Epithelial cell of proximal tubule (primary cell): Measurements from ENCODE around the gene PYGB. TPM values are rescaled to one million over a fixed set of nuclear protein-coding genes. Genes with fewer than 3 reads are reported as not detected.
"Not testable (repeated sequence)": the region's sequence is repeated elsewhere in the genome, so short reads cannot be mapped to it uniquely, and the experiment has no call there.

ENCODE experiments used
- DNase-seq: peaks from one replicate; pipeline ENCODE4 v3.0.0-alpha.2; 2011; ENCODE audit warnings: low read depth
- H3K4me3 ChIP-seq: 2 replicates; pipeline ENCODE4 v1.5.1; 2011; ENCODE audit warnings: low read depth, mild to moderate bottlenecking, low read length
- CTCF ChIP-seq: conservative IDR thresholded peaks from 2 replicates; pipeline ENCODE4 v1.5.1; 2012; ENCODE audit warnings: low read depth, mild to moderate bottlenecking, low read length
- total RNA-seq: library from RNA; depleted of rRNA; stranded (reverse); fragments of >200 nt; gene quantifications from 2 replicates; pipeline ENCODE4 v1.2.3, GENCODE V29; 2015

Gene PYGB
- total RNA-seq, 1 donor from 2014 or later: 145 TPM

DNA sequence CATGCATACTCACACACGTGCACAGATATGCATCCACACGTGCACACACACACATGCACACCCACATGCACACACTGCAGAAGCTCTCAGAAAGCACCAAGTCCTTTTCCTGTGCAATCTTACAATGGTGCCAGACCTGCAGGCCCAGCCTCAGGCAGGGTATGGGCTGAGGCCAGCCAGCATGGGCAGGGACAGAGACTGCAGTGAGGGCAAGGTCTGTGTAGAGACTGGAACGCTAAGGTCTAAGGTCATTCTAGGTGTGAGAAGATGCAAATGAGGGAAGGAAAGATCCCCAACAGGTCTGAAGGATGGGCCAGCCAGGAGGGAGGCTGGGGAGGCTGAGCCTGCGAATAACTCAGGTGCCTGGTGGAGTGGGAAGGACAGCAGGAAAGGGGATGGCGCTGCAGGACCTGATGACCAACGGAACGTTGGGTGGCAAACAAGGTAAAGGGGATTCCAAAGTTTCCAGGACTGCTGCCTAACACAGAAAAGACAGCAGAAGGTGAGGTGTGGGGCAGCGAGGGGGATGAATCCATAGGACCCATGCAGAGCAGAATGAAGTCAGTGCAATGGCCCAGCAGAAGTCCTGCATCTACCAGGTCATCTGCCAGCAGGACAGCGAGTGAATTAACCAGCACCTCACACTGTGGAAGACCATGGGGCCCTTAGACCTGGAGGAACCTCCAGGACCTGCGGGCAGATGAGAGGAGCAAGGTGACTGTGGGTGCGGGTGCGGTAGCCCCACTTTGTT lies 75.8 kb downstream of the PYGB start:
- DNase-seq: no peak
- no peak overlapping the region for H3K4me3 ChIP-seq
- TF ChIP-seq CTCF: no peak

DNA sequence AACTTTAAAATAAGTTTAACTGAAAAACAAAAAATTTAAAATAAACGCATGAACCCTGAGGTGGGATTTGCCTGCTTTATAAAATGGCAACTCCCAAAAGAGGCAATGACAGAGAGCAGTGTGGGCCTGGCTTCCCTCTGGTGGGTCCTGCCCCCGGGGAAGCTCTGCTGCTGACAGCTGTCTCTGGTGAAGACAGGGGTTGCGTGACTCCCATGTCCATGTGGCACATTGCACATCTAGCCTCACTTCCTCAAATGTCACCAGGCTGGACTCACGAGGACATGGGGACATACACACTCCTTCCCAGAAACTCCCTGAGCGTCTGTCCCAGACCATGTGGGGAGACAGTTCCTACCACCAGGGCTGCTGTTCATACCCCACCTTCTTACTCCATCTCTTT lies 76.5 kb downstream of the PYGB start:
- no peak for DNase-seq
- no peak for TF ChIP-seq CTCF

DNA sequence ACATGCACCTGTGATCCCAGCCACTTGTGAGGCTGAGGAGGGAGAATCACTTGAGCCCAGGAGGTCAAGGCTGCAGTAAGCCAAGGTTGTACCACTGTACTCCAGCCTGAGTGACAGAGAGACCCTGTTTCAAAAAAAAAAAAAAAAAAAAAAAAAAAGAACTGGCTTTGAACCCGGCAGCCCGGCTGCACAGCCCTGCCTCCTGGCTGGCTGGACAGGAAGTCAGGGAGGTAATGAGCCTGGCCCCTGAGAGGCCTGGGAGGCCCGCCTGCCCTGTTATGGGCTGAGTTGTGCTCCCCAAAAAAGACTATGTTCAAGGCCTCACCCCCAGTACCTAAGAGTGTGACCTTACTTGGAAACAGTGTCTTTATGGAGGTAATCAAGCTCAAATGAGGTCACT lies 77.2 kb downstream of the PYGB start:
- DNase-seq: no peak
- H3K4me3 ChIP-seq: no peak overlapping the region
- no peak for TF ChIP-seq CTCF

More for the DNA sequence above, 76.5 kb downstream of the PYGB start:
- no peak overlapping the region for H3K4me3 ChIP-seq

DNA sequence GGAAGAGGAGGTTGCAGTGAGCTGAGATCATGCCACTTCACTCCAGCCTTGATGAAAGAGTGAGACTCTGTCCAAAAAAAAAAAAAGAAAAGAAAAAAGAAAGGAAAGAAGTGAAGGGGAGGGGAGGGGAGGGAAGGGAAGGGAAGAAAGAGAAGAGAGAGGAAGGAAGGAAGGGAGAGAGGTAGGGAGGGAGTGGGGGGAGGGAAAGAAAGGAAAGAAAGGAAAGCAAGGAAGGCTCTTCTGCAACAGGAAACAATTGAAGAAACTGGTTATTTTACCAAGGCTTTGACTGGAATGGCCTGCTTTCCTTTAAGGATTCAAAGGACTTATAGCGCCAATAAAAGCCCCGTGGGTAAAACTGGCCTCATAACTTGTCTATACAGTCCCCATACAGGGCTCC lies 78.1 kb downstream of the PYGB start:
- no peak for TF ChIP-seq CTCF
- DNase-seq: no peak
- no peak overlapping the region for H3K4me3 ChIP-seq

GRCh38 chr20:25327521-25328235 lies 79.8 kb downstream of the PYGB start:
- TF ChIP-seq CTCF: no peak
- H3K4me3 ChIP-seq: no peak overlapping the region
- DNase-seq: peak; percentile 49

DNA sequence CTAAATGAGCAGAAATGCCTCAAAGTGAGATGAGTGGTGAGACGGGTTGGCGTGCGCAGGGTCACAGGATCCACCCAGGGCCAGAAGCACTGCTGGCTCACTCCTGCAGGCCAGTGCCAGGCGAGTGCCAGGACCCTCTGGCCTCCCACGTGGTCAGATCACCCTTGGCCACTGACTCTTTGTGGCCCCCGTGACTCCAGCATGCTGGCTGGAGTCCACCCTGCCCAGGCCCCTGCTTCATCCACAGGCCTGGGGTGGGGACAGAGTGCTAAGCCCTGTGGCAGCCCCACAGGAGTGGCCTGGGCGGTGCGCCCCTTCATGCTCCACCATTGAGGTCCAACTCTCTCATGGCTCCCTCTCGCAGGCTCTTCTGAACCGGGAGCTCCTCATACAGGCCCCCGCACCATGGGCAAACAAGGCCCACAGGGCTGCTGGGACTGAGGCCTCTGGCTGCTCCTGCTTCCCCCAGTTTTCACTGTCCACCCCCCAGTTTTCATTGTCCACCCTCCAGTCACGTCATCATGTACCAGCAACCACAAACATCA lies 81.1 kb downstream of the PYGB start:
- no peak for DNase-seq
- H3K4me3 ChIP-seq: no peak overlapping the region
- no peak for TF ChIP-seq CTCF

DNA sequence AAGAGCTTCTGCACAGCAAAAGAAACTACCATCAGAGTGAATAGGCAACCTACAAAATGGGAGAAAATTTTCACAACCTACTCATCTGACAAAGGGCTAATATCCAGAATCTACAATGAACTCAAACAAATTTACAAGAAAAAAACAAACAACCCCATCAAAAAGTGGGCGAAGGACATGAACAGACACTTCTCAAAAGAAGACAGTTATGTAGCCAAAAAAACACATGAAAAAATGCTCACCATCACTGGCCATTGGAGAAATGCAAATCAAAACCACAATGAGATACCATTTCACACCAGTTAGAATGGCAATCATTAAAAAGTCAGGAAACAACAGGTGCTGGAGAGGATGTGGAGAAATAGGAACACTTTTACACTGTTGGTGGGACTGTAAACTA lies 87.1 kb downstream of the PYGB start:
- not testable (repeated sequence) for DNase-seq, H3K4me3 ChIP-seq
